ENCODE data around the gene CATSPER3. TPM values are rescaled to one million over a fixed set of nuclear protein-coding genes. Genes with fewer than 3 reads are reported as not detected.
"Not testable (repeated sequence)": the region's sequence is repeated elsewhere in the genome, so short reads cannot be mapped to it uniquely, and the experiment has no call there.

CATSPER3 gene
- total and polyA plus RNA-seq, 2 of the 8 experiments (the other 6 are each of a cell fraction or from before 2014, with no cell fraction given) = 0.62 TPM; not detected in 1

- H2BK120ac ChIP-seq (replicated peaks; ENCODE audit: low read depth, low read length); H4K5ac ChIP-seq (ENCODE audit: insufficient read length, low read depth, low read length); H2BK15ac ChIP-seq (ENCODE audit: low read length); H2BK20ac ChIP-seq (ENCODE audit: low read length); H3K14ac ChIP-seq (ENCODE audit: insufficient read length); H3K27ac ChIP-seq (ENCODE audit: low read depth, low read length); H3K79me2 ChIP-seq (ENCODE audit: control insufficient read depth in 1 of 2, insufficient read depth in 2 of 2, low read length in 2 of 2); H4K20me1 ChIP-seq (replicated peaks in 1 of 2; ENCODE audit: control insufficient read depth in 1 of 2, insufficient read depth in 2 of 2, low read length in 2 of 2); H3K4ac ChIP-seq (replicated peaks; ENCODE audit: insufficient read length, low read depth, low read length); POLR2A ChIA-PET (ENCODE audit: partially characterized antibody); H3K36me3 ChIP-seq (ENCODE audit: control insufficient read depth in 2 of 4, insufficient read depth in 4 of 4, low read length in 3 of 4); FAIRE-seq; H3K4me2 ChIP-seq (ENCODE audit: insufficient read depth in 1 of 2, low read depth in 2 of 2, low read length in 2 of 2); H3K23me2 ChIP-seq (ENCODE audit: low read depth, low read length); H4K91ac ChIP-seq (replicated peaks; ENCODE audit: insufficient read length, low read length); H3K9ac ChIP-seq (replicated peaks in 1 of 4; ENCODE audit: extremely low read depth in 1 of 4, low read depth in 3 of 4, low read length in 3 of 4); H2BK5ac ChIP-seq (ENCODE audit: low read depth, low read length); H3K23ac ChIP-seq (ENCODE audit: insufficient read length); CTCF ChIA-PET (ENCODE audit: partially characterized antibody); H4K8ac ChIP-seq (ENCODE audit: extremely low read depth, insufficient read depth, low read length); H3K18ac ChIP-seq (ENCODE audit: extremely low read depth, low read length); H3K4me1 ChIP-seq (replicated peaks in 1 of 4; ENCODE audit: control insufficient read depth in 3 of 4, insufficient read depth in 4 of 4, low read length in 3 of 4); H2AFZ ChIP-seq (ENCODE audit: low read length); H3K9me3 ChIP-seq (ENCODE audit: insufficient read depth in 2 of 2, low read depth in 1 of 2, low read length in 1 of 2); H3K79me1 ChIP-seq (ENCODE audit: low read depth, low read length); H2BK12ac ChIP-seq (ENCODE audit: low read depth, low read length); H3K27me3 ChIP-seq (replicated peaks in 1 of 4; ENCODE audit: control insufficient read depth in 3 of 4, extremely low read depth in 1 of 4, insufficient read depth in 3 of 4, low read length in 3 of 4); H2AK5ac ChIP-seq (ENCODE audit: low read depth, low read length); DNase-seq (ENCODE audit: low read depth in 1 of 2, low spot score in 2 of 2); H3K4me3 ChIP-seq (ENCODE audit: extremely low read depth in 1 of 4, insufficient read depth in 2 of 4, low read depth in 3 of 4, low read length in 4 of 4); H3K56ac ChIP-seq (replicated peaks; ENCODE audit: insufficient read length, low read depth, low read length): not testable (repeated sequence)
- WGBS, 2 experiments (ENCODE audit: extremely low coverage in 1 of 2, insufficient coverage in 1 of 2, insufficient read length in 1 of 2, insufficient replicate concordance in 2 of 2, low coverage in 1 of 2, low lambda C conversion rate in 2 of 2, missing lambda C conversion rate in 1 of 2) = 86% methylated on average over 5 of the region's 5 CpGs; no CpG with 5 or more reads in 1 of the 2 experiments
These were observed 30.4 kb downstream of the CATSPER3 start for GRCh38 chr5:134998068-134998467.
